Thyroid gland (tissue), 4 donors: Measurements from ENCODE around the gene FKBP5.

ENCODE experiments used
- POLR2A ChIP-seq, 2 donors: fragments of 450-650 bp; IDR thresholded peaks; one replicate each; pipeline ENCODE4 v1.6.1; 2017; ENCODE audit warnings: antibody characterized with exemption in 2 of 2, mild to moderate bottlenecking in 2 of 2, moderate library complexity in 1 of 2
- TF ChIP-seq, protein P1 (sequence below), 6 experiments: fragments of 200-600 bp in 3 of 6; fragments of 450-650 bp in 3 of 6; sonication (generic) in 3 of 6; IDR thresholded peaks; one replicate each; pipeline ENCODE4 v1.5.1; 2016 to 2019; ENCODE audit warnings: antibody characterized with exemption in 6 of 6, mild to moderate bottlenecking in 2 of 6, inconsistent platforms in 1 of 6, moderate library complexity in 1 of 6

GRCh38 chr6:35710241-35710847, 21.6 kb upstream of the FKBP5 start:
- TF ChIP-seq POLR2A (IDR thresholded peaks at IDR 0.05) = no peak
- TF ChIP-seq, protein P1, sequence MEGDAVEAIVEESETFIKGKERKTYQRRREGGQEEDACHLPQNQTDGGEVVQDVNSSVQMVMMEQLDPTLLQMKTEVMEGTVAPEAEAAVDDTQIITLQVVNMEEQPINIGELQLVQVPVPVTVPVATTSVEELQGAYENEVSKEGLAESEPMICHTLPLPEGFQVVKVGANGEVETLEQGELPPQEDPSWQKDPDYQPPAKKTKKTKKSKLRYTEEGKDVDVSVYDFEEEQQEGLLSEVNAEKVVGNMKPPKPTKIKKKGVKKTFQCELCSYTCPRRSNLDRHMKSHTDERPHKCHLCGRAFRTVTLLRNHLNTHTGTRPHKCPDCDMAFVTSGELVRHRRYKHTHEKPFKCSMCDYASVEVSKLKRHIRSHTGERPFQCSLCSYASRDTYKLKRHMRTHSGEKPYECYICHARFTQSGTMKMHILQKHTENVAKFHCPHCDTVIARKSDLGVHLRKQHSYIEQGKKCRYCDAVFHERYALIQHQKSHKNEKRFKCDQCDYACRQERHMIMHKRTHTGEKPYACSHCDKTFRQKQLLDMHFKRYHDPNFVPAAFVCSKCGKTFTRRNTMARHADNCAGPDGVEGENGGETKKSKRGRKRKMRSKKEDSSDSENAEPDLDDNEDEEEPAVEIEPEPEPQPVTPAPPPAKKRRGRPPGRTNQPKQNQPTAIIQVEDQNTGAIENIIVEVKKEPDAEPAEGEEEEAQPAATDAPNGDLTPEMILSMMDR (IDR thresholded peaks at IDR 0.05) = no peak
